Activated T-cell treated with anti-CD3 and anti-CD28 coated beads, Interleukin-2, amount 50 U/mL, for 72 hours (primary cell): Measurements from ENCODE around the gene NUP62CL. TPM values are rescaled to one million over a fixed set of nuclear protein-coding genes. Genes with fewer than 3 reads are reported as not detected.
A peak's percentile ranks its signal among the peaks of the same experiment; 100 is the strongest.
"Not testable (repeated sequence)": the region's sequence is repeated elsewhere in the genome, so short reads cannot be mapped to it uniquely, and the experiment has no call there.

Experiments
- ATAC-seq, 2 donors: fragments of 150-1000 bp; cut with Tn5 transposase; replicated peaks in 1 of 2; 2 replicates each; pipeline ENCODE4 v1.10.0; 2021; ENCODE audit warnings: moderate library complexity in 2 of 2, mild to moderate bottlenecking in 1 of 2
- DNase-seq, 2 donors: peaks; one replicate each; pipeline ENCODE4 v3.0.0; 2021 to 2022; ENCODE audit warnings: mixed read lengths in 1 of 2
- H3K27ac Mint-ChIP-seq: one replicate; pipeline ENCODE4 v1.8.0; 2022; ENCODE audit warnings: mild to moderate bottlenecking, moderate library complexity, mixed read lengths
- H3K27me3 Mint-ChIP-seq: one replicate; pipeline ENCODE4 v1.8.0; 2022; ENCODE audit warnings: low read depth, mixed read lengths
- H3K36me3 Mint-ChIP-seq, 2 donors: one replicate each; pipeline ENCODE4 v1.8.0; 2022; ENCODE audit warnings: mixed read lengths in 2 of 2, mild to moderate bottlenecking in 1 of 2; ENCODE audit not compliant: insufficient read depth in 2 of 2
- H3K4me1 Mint-ChIP-seq: one replicate; pipeline ENCODE4 v1.8.0; 2022; ENCODE audit warnings: low read depth, mixed read lengths
- H3K4me3 Mint-ChIP-seq, 2 donors: one replicate each; pipeline ENCODE4 v1.8.0; 2022; ENCODE audit warnings: mild to moderate bottlenecking in 2 of 2, mixed read lengths in 2 of 2, moderate library complexity in 2 of 2
- H3K9me3 Mint-ChIP-seq, 2 donors: one replicate each; pipeline ENCODE4 v1.8.0; 2022; ENCODE audit warnings: mixed read lengths in 2 of 2
- total RNA-seq, 2 donors: library from RNA; stranded (reverse); gene quantifications; one replicate each; pipeline ENCODE4 v1.2.3, GENCODE V29; 2022

Gene NUP62CL
- total RNA-seq, 2 donors from 2014 or later = 4.0 to 4.9 TPM

DNA sequence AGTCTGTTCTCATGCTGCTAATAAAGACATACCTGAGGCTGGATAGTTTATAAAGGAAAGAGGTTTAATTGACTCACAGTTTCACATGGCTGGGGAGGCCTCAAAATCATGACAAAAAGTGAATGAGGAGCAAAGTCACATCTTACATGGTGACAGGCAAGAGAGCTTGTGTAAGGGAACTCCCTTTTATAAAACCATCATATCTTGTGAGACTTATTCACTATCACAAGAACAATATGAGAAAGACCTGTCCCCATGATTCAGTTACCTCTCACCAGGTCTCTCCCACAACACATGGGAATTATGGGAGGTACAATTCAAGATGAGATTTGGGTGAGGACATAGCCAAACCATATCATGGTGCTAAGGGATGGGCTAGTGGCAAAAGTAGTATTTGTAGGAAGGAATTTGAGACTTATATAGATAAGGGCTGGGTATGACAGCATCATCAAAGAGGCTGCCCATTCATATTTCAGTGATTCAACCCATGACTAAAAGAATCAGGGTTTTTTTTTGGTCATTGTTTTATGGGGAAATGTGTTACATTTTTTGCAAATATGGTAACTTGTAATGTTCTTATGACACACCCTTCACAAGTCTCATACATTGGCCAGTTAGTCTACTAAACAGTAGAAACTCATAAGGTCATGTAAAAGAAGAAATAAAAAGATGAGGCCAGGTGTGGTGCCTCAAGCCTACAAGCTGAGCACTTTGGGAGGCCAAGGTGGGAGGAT is 34.7 kb downstream of the NUP62CL start:
- DNase-seq (no peak), ATAC-seq (peak; percentile 27 to 41)
- no peaks in the 10 kb centered on the region for H3K9me3 Mint-ChIP-seq
- H3K36me3 Mint-ChIP-seq = no peaks in the 10 kb centered on the region
- H3K27ac Mint-ChIP-seq = no peak overlapping the region
- peaks cover 8% of the 10 kb centered on the region for H3K27me3 Mint-ChIP-seq
- H3K4me1 Mint-ChIP-seq = no peaks in the 10 kb centered on the region
- no peak overlapping the region for H3K4me3 Mint-ChIP-seq

- no peak for DNase-seq
- Mint-ChIP-seq H3K4me1 (no peaks in the 10 kb centered on the region), H3K4me3 (no peak overlapping the region), H3K27me3 (peaks cover under 1% of the 10 kb centered on the region), H3K36me3 (no peaks in the 10 kb centered on the region), H3K9me3 (no peaks in the 10 kb centered on the region), H3K27ac (no peak overlapping the region)
- ATAC-seq = no peak
Measured at GRCh38 chrX:107168712-107169111, 37.5 kb downstream of the NUP62CL start.

DNA sequence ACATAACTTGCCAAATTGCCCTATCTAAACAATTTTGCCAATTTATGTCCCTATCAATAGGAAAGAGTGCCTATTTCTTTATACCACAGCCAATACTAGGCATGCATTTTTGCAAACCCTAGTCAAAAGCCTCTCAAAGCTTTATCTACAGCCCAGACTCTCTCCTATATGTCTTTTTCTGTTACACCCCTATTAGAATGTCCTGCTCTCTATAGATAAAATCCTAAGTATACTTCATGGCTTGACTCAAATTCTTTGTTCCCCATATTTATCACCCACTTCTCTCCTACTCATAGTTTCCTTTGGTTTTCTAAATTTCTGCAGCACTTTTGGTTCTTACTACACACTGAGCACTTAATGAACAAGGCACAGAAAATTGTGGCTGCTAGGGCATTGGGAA is 38.0 kb downstream of the NUP62CL start:
- Mint-ChIP-seq H3K27ac (peak overlapping the region; percentile 11), H3K4me1 (no peaks in the 10 kb centered on the region), H3K4me3 (no peak overlapping the region), H3K27me3 (no peaks in the 10 kb centered on the region), H3K36me3 (no peaks in the 10 kb centered on the region), H3K9me3 (no peaks in the 10 kb centered on the region)
- ATAC-seq = no peak
- DNase-seq = no peak

DNA sequence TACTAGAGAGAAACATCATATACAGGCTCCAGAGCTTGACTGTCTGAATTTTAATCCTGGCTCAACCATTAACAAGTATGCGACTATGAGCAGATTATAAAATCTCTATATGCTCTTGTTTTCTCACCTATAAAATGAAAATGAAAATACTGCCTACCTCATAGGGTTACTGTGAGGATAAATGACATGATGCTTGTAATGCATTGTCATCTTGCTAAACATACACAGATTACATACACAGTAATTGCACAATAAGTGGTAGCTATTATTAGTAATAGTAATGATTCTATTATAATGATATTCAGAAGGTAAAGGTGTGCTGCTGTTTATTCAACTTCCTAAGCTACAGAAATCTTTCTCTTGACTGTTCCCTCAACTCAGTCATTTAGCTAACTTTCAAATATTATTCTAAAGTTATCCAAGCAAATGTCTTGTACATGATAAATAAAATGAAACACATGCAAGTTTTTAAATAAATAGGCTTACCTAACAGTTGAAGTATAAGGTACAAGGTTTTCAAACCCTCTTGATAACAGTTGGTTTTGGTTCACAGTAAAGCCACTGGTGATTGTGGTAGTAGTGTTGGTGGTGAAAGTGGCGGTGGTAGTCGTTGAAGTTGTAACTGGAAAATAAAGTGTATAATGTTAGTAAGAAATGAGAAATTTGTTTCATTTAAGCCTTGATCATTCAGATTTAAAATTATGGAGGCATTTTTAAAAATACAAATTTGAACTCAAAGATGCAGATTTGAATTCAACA is 38.9 kb downstream of the NUP62CL start:
- H3K27ac Mint-ChIP-seq = no peak overlapping the region
- no peaks in the 10 kb centered on the region for H3K9me3 Mint-ChIP-seq
- DNase-seq (no peak), ATAC-seq (no peak)
- H3K36me3 Mint-ChIP-seq = no peaks in the 10 kb centered on the region
- no peaks in the 10 kb centered on the region for H3K27me3 Mint-ChIP-seq
- no peak overlapping the region for H3K4me3 Mint-ChIP-seq
- no peaks in the 10 kb centered on the region for H3K4me1 Mint-ChIP-seq

GRCh38 chrX:107157618-107158017 is 48.6 kb downstream of the NUP62CL start:
- H3K36me3 Mint-ChIP-seq, DNase-seq, H3K9me3 Mint-ChIP-seq, H3K4me1 Mint-ChIP-seq, ATAC-seq, H3K27ac Mint-ChIP-seq, H3K4me3 Mint-ChIP-seq: not testable (repeated sequence)
- peaks cover 14% of the 10 kb centered on the region for H3K27me3 Mint-ChIP-seq

- H3K27ac Mint-ChIP-seq, DNase-seq, H3K36me3 Mint-ChIP-seq, H3K9me3 Mint-ChIP-seq, H3K4me1 Mint-ChIP-seq: not testable (repeated sequence)
- Mint-ChIP-seq H3K4me3 (peak overlapping the region; percentile 65 to 75), H3K27me3 (peaks cover 19% of the 10 kb centered on the region)
- peak in 1 of 2 donors; percentile 37 for ATAC-seq
Measured at GRCh38 chrX:107155621-107156430, 50.4 kb downstream of the NUP62CL start.

DNA sequence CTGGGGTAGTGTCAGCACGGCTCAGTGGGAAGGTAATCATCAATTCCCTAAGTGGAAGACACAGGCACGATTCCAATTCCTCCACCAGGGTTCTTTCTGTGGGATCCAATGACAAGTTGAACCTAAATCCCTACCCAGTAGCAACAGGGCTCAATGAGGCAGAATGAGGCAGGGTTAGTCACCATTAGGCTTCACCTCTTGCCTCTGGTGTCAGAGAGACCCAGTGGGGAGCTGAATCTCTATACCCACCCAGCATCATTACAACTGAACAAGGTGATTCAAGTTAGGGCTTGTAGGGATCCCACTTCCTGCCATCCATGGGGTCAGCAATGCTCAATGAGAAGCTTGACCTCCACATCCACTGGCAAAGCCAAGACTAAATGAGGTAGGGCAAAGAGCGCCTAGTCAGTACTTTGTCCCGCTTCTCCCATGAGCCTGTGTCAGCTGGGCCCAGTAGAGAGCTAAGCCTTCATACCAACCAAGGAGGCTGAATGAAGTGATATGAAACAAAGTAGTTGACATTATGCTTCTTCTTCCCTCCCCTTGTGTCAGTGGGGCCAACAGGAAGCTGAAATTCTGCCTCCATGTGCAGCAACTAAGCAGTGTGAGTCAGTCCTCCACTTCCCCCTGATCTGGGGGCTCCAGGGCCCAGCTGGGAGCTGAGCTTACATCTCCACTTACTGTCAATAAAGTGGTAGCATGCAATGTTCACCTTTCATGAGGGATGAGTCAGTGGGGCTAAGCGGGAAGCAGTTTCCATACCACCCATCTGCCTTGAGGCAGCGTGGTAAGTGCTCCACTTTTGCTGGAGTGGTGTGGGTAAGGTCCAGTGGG is 51.2 kb downstream of the NUP62CL start:
- Mint-ChIP-seq H3K27me3 (peaks cover 26% of the 10 kb centered on the region), H3K27ac (no peak overlapping the region), H3K4me1 (no peaks in the 10 kb centered on the region), H3K36me3 (peaks cover 0 to 3% of the 10 kb centered on the region in 2 donors), H3K4me3 (peak overlapping the region; percentile 65 to 75), H3K9me3 (no peaks in the 10 kb centered on the region)
- ATAC-seq = peak; percentile 64 to 91
- peak; percentile 3 to 23 for DNase-seq

GRCh38 chrX:107153005-107153404 is 53.2 kb downstream of the NUP62CL start:
- H3K36me3 Mint-ChIP-seq = peaks cover 0 to 3% of the 10 kb centered on the region in 2 donors
- no peak overlapping the region for H3K27ac Mint-ChIP-seq
- DNase-seq (no peak), ATAC-seq (no peak)
- H3K9me3 Mint-ChIP-seq = no peaks in the 10 kb centered on the region
- H3K4me3 Mint-ChIP-seq = no peak overlapping the region
- H3K27me3 Mint-ChIP-seq = peaks cover 27% of the 10 kb centered on the region
- no peaks in the 10 kb centered on the region for H3K4me1 Mint-ChIP-seq

DNA sequence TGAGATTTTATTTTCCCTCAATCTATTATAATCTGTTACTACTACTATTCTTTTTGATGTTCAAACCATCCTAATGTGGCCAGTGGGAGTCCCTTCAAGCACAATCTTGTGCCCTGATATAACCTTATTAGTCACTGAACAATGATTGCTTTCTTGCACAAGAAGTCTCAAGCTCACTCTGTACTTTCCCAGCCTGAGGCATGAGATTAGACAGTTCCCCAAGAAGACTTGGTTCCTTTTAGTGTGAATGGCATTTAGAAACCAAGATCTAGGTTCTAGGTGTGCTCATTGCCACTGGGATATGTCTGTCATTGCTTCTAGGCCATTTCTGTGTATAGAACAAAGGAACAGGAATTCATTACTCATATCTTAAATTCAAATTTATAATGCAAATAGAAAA is 59.6 kb downstream of the NUP62CL start:
- Mint-ChIP-seq H3K9me3 (no peaks in the 10 kb centered on the region), H3K27me3 (peaks cover 13% of the 10 kb centered on the region), H3K36me3 (no peaks in the 10 kb centered on the region), H3K4me3 (no peak overlapping the region), H3K4me1 (no peaks in the 10 kb centered on the region), H3K27ac (no peak overlapping the region)
- DNase-seq (no peak), ATAC-seq (no peak)

DNA sequence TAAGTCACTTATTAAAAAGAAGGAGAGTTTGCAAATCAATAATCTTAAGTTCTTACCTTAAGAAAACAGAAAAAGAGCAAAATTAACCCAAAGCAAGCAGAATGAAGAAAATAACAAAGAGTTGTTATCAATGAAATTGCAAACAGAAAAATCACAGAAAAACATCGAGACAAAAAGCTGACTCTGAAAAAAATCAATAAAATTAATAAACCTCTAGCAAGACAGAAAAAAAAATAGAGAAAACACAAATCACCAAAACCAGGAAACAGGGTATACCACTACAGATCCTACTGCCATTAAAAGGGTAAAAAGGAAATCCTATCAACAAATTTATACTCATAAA is 70.3 kb downstream of the NUP62CL start:
- DNase-seq = no peak
- Mint-ChIP-seq H3K27ac (peak overlapping the region; percentile 73), H3K36me3 (peaks cover 0 to 7% of the 10 kb centered on the region in 2 donors), H3K27me3 (peaks cover 44% of the 10 kb centered on the region), H3K4me1 (peaks cover 16% of the 10 kb centered on the region), H3K4me3 (peak overlapping the region; percentile 21 to 58), H3K9me3 (no peaks in the 10 kb centered on the region)
- no peak for ATAC-seq

GRCh38 chrX:107135049-107135964 is 70.9 kb downstream of the NUP62CL start:
- Mint-ChIP-seq H3K36me3 (peaks cover 0 to 7% of the 10 kb centered on the region in 2 donors), H3K9me3 (no peaks in the 10 kb centered on the region), H3K27me3 (peaks cover 44% of the 10 kb centered on the region), H3K4me3 (peak overlapping the region; percentile 21 to 58), H3K27ac (peak overlapping the region; percentile 77), H3K4me1 (peaks cover 16% of the 10 kb centered on the region)
- ATAC-seq (peak; percentile 93 to 98), DNase-seq (peak; percentile 19 to 48)

GRCh38 chrX:107123750-107124149 is 82.5 kb downstream of the NUP62CL start:
- DNase-seq (no peak), ATAC-seq (no peak)
- Mint-ChIP-seq H3K36me3 (no peaks in the 10 kb centered on the region), H3K4me1 (peaks cover 6% of the 10 kb centered on the region), H3K4me3 (no peak overlapping the region), H3K27ac (no peak overlapping the region), H3K9me3 (no peaks in the 10 kb centered on the region), H3K27me3 (peaks cover 19% of the 10 kb centered on the region)
